HG02884 (cell line): Measurements from ENCODE around the gene FUBP3.

Source experiments
- ATAC-seq: cut with Tn5 transposase; IDR thresholded peaks from one replicate; pipeline ENCODE4 v1.9.1; 2021; ENCODE audit warnings: mild to moderate bottlenecking, moderate library complexity; ENCODE audit not compliant: unreplicated experiment

The FUBP3 gene

GRCh38 chr9:130606887-130607600 lies 27.7 kb downstream of the FUBP3 start:
- ATAC-seq: no peak

- ATAC-seq: no peak
These were observed 28.5 kb downstream of the FUBP3 start for GRCh38 chr9:130607640-130608420.

- no peak for ATAC-seq
These were observed 29.3 kb downstream of the FUBP3 start for GRCh38 chr9:130608554-130609134.

GRCh38 chr9:130609163-130609562 lies 29.8 kb downstream of the FUBP3 start:
- no peak for ATAC-seq

- ATAC-seq: no peak
These were observed 31.7 kb downstream of the FUBP3 start for GRCh38 chr9:130610862-130611707.

GRCh38 chr9:130616451-130616850 lies 37.1 kb downstream of the FUBP3 start:
- no peak for ATAC-seq

GRCh38 chr9:130623466-130623865 lies 44.1 kb downstream of the FUBP3 start:
- ATAC-seq: no peak

- ATAC-seq: no peak
These were observed 44.8 kb downstream of the FUBP3 start for GRCh38 chr9:130624154-130624553.

- no peak for ATAC-seq
These were observed 47.0 kb downstream of the FUBP3 start for GRCh38 chr9:130626249-130626996.

- ATAC-seq: no peak
These were observed 47.7 kb downstream of the FUBP3 start for GRCh38 chr9:130627051-130627450.

- no peak for ATAC-seq
These were observed 48.8 kb downstream of the FUBP3 start for GRCh38 chr9:130627896-130628792.

- ATAC-seq: no peak
These were observed 50.2 kb downstream of the FUBP3 start for GRCh38 chr9:130629443-130630070.

GRCh38 chr9:130630071-130630450 lies 50.7 kb downstream of the FUBP3 start:
- no peak for ATAC-seq

GRCh38 chr9:130630506-130631330 lies 51.3 kb downstream of the FUBP3 start:
- no peak for ATAC-seq

GRCh38 chr9:130631331-130632080 lies 52.1 kb downstream of the FUBP3 start:
- no peak for ATAC-seq

GRCh38 chr9:130632081-130632710 lies 52.8 kb downstream of the FUBP3 start:
- ATAC-seq: no peak

GRCh38 chr9:130632841-130633240 lies 53.5 kb downstream of the FUBP3 start:
- no peak for ATAC-seq
